Measurements from ENCODE around the gene SKIC3.
A peak's percentile ranks its signal among the peaks of the same experiment; 100 is the strongest.

Gene SKIC3

GRCh38 chr5:95555553-95555952, 776 bp upstream of the SKIC3 start:
- DNase-seq: peak; percentile 33 to 50
- TF ChIP-seq GATA1 (IDR thresholded peaks at IDR 0.05; ENCODE audit: low read depth, low read length): no peak
- TF ChIP-seq POLR2A (IDR thresholded peaks at IDR 0.05; ENCODE audit: low read length): no peak

GRCh38 chr5:95554331-95554646, 488 bp downstream of the SKIC3 start:
- peak in 1 of 2 experiments; percentile 84 for DNase-seq
- TF ChIP-seq POLR2A (IDR thresholded peaks at IDR 0.05; ENCODE audit: low read length): no peak
- TF ChIP-seq GATA1 (IDR thresholded peaks at IDR 0.05; ENCODE audit: low read depth, low read length): no peak

- TF ChIP-seq POLR2A (IDR thresholded peaks at IDR 0.05; ENCODE audit: low read length): no peak
- TF ChIP-seq GATA1 (IDR thresholded peaks at IDR 0.05; ENCODE audit: low read depth, low read length): no peak
- no peak for DNase-seq
These were observed 5.7 kb downstream of the SKIC3 start for GRCh38 chr5:95549030-95549429.

- TF ChIP-seq POLR2A (IDR thresholded peaks at IDR 0.05; ENCODE audit: low read length) (no peak), GATA1 (IDR thresholded peaks at IDR 0.05; ENCODE audit: low read depth, low read length) (no peak)
- DNase-seq: peak; percentile 6 to 31
These were observed 11.6 kb downstream of the SKIC3 start for GRCh38 chr5:95543017-95543705.

GRCh38 chr5:95537501-95537900, 17.3 kb downstream of the SKIC3 start:
- TF ChIP-seq POLR2A (IDR thresholded peaks at IDR 0.05; ENCODE audit: low read length): no peak
- no peak for TF ChIP-seq GATA1 (IDR thresholded peaks at IDR 0.05; ENCODE audit: low read depth, low read length)
- DNase-seq: no peak

- TF ChIP-seq GATA1 (IDR thresholded peaks at IDR 0.05; ENCODE audit: low read depth, low read length): no peak
- TF ChIP-seq POLR2A (IDR thresholded peaks at IDR 0.05; ENCODE audit: low read length): no peak
- no peak for DNase-seq
These were observed 21.0 kb downstream of the SKIC3 start for GRCh38 chr5:95533761-95534160.

GRCh38 chr5:95533106-95533505, 21.7 kb downstream of the SKIC3 start:
- DNase-seq: no peak
- TF ChIP-seq GATA1 (IDR thresholded peaks at IDR 0.05; ENCODE audit: low read depth, low read length) (no peak), POLR2A (IDR thresholded peaks at IDR 0.05; ENCODE audit: low read length) (no peak)

GRCh38 chr5:95532415-95532814, 22.4 kb downstream of the SKIC3 start:
- TF ChIP-seq GATA1 (IDR thresholded peaks at IDR 0.05; ENCODE audit: low read depth, low read length) (no peak), POLR2A (IDR thresholded peaks at IDR 0.05; ENCODE audit: low read length) (no peak)
- no peak for DNase-seq

GRCh38 chr5:95531491-95531890, 23.3 kb downstream of the SKIC3 start:
- TF ChIP-seq POLR2A (IDR thresholded peaks at IDR 0.05; ENCODE audit: low read length) (no peak), GATA1 (IDR thresholded peaks at IDR 0.05; ENCODE audit: low read depth, low read length) (no peak)
- no peak for DNase-seq

- DNase-seq: peak in 1 of 2 experiments; percentile 11
- TF ChIP-seq GATA1 (IDR thresholded peaks at IDR 0.05; ENCODE audit: low read depth, low read length) (no peak), POLR2A (IDR thresholded peaks at IDR 0.05; ENCODE audit: low read length) (no peak)
These were observed 24.4 kb downstream of the SKIC3 start for GRCh38 chr5:95530416-95530815.

- no peak for DNase-seq
- TF ChIP-seq POLR2A (IDR thresholded peaks at IDR 0.05; ENCODE audit: low read length) (no peak), GATA1 (IDR thresholded peaks at IDR 0.05; ENCODE audit: low read depth, low read length) (no peak)
These were observed 26.2 kb downstream of the SKIC3 start for GRCh38 chr5:95528565-95528964.

GRCh38 chr5:95526871-95527270, 27.9 kb downstream of the SKIC3 start:
- DNase-seq: no peak
- TF ChIP-seq GATA1 (IDR thresholded peaks at IDR 0.05; ENCODE audit: low read depth, low read length): no peak
- no peak for TF ChIP-seq POLR2A (IDR thresholded peaks at IDR 0.05; ENCODE audit: low read length)

GRCh38 chr5:95524423-95524822, 30.4 kb downstream of the SKIC3 start:
- TF ChIP-seq POLR2A (IDR thresholded peaks at IDR 0.05; ENCODE audit: low read length) (no peak), GATA1 (IDR thresholded peaks at IDR 0.05; ENCODE audit: low read depth, low read length) (no peak)
- no peak for DNase-seq

GRCh38 chr5:95520206-95520605, 34.6 kb downstream of the SKIC3 start:
- no peak for DNase-seq
- no peak for TF ChIP-seq GATA1 (IDR thresholded peaks at IDR 0.05; ENCODE audit: low read depth, low read length)

- TF ChIP-seq GATA1 (IDR thresholded peaks at IDR 0.05; ENCODE audit: low read depth, low read length) (no peak), POLR2A (IDR thresholded peaks at IDR 0.05; ENCODE audit: low read length) (no peak)
- DNase-seq: no peak
These were observed 35.1 kb downstream of the SKIC3 start for GRCh38 chr5:95519681-95520080.

- TF ChIP-seq GATA1 (IDR thresholded peaks at IDR 0.05; ENCODE audit: low read depth, low read length) (no peak), POLR2A (IDR thresholded peaks at IDR 0.05; ENCODE audit: low read length) (no peak)
- DNase-seq: no peak
These were observed 35.6 kb downstream of the SKIC3 start for GRCh38 chr5:95519151-95519550.

All from erythroblast (primary cell).